ENCODE data around the gene SDF2L1.
A peak's percentile ranks its signal among the peaks of the same experiment; 100 is the strongest.
"Not testable (repeated sequence)": the region's sequence is repeated elsewhere in the genome, so short reads cannot be mapped to it uniquely, and the experiment has no call there.

Gene SDF2L1

GRCh38 chr22:21635771-21636510, 6.2 kb upstream of the SDF2L1 start:
- TF ChIP-seq, protein P1, sequence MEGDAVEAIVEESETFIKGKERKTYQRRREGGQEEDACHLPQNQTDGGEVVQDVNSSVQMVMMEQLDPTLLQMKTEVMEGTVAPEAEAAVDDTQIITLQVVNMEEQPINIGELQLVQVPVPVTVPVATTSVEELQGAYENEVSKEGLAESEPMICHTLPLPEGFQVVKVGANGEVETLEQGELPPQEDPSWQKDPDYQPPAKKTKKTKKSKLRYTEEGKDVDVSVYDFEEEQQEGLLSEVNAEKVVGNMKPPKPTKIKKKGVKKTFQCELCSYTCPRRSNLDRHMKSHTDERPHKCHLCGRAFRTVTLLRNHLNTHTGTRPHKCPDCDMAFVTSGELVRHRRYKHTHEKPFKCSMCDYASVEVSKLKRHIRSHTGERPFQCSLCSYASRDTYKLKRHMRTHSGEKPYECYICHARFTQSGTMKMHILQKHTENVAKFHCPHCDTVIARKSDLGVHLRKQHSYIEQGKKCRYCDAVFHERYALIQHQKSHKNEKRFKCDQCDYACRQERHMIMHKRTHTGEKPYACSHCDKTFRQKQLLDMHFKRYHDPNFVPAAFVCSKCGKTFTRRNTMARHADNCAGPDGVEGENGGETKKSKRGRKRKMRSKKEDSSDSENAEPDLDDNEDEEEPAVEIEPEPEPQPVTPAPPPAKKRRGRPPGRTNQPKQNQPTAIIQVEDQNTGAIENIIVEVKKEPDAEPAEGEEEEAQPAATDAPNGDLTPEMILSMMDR (IDR thresholded peaks at IDR 0.05; ENCODE audit: low read depth, low read length), result no peak
- no peak overlapping the region for H3K4me3 ChIP-seq (ENCODE audit: low read depth, low read length)

GRCh38 chr22:21636629-21637218, 5.4 kb upstream of the SDF2L1 start:
- no peak overlapping the region for H3K4me3 ChIP-seq (ENCODE audit: low read depth, low read length)
- TF ChIP-seq, protein P1 (IDR thresholded peaks at IDR 0.05; ENCODE audit: low read depth, low read length), result no peak

DNA sequence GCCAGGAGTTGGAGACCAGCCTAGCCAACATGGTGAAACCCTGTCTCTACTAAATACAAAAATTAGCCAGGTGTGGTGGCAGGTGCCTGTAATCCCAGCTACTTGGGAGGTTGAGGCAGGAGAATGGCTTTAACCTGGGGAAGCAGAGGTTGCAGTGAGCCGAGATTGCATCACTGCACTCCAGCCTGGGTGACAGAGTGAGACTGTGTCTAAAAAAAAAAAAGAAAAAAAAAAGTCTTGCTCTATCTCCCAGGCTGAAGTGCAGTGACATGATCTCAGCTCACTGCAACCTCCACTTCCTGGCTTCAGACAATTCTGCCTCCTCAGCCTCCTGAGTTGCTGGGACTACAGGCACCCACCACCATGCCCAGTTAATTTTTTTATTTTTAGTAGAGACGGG, 4.7 kb upstream of the SDF2L1 start:
- not testable (repeated sequence) for H3K4me3 ChIP-seq (ENCODE audit: low read depth, low read length)

- H3K4me3 ChIP-seq (ENCODE audit: low read depth, low read length), result no peak overlapping the region
- TF ChIP-seq, protein P1 (IDR thresholded peaks at IDR 0.05; ENCODE audit: low read depth, low read length), result no peak
These were observed 2.7 kb upstream of the SDF2L1 start for GRCh38 chr22:21639359-21639758.

GRCh38 chr22:21640810-21641209, 1.3 kb upstream of the SDF2L1 start:
- TF ChIP-seq, protein P1 (IDR thresholded peaks at IDR 0.05; ENCODE audit: low read depth, low read length), result no peak
- no peak overlapping the region for H3K4me3 ChIP-seq (ENCODE audit: low read depth, low read length)

DNA sequence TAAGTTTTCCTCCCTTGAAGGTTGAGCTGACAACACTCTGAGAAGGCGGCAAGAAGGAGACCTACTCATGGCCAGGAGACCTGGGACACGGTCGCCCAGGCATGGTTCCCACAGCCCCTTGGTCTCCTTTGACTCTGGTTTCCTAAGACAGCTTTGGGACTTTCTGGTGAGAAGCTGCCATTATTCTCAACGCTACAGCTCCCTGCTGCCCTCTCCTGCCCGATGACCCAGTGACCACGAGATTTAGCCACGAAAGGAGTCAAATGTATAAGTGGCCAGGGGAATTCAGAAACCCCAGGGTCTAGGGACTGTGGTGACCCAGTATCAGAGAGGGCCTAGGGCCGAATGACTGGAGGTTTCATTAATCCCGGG, 699 bp upstream of the SDF2L1 start:
- H3K4me3 ChIP-seq (ENCODE audit: low read depth, low read length), result peak overlapping the region; percentile 77
- TF ChIP-seq, protein P1 (IDR thresholded peaks at IDR 0.05; ENCODE audit: low read depth, low read length), result peak; percentile 44

- H3K4me3 ChIP-seq (ENCODE audit: low read depth, low read length), result peak overlapping the region; percentile 77
- TF ChIP-seq, protein P1 (IDR thresholded peaks at IDR 0.05; ENCODE audit: low read depth, low read length), result peak; percentile 51
These were observed 714 bp downstream of the SDF2L1 start for GRCh38 chr22:21642584-21643448.
